NCI-H2029 (cell line): Measurements from ENCODE around the gene SH3RF1.
"Not testable (repeated sequence)": the region's sequence is repeated elsewhere in the genome, so short reads cannot be mapped to it uniquely, and the experiment has no call there.

Experiments used
- DNase-seq: peaks from one replicate; lab custom pipeline; 2025; lab: John Stamatoyannopoulos, UW

SH3RF1 gene

GRCh38 chr4:169225812-169226211 is 44.9 kb downstream of the SH3RF1 start:
- no peak for DNase-seq

GRCh38 chr4:169225058-169225751 is 45.6 kb downstream of the SH3RF1 start:
- no peak for DNase-seq

- DNase-seq = no peak
Measured at GRCh38 chr4:169222761-169223160, 48.0 kb downstream of the SH3RF1 start.

DNA sequence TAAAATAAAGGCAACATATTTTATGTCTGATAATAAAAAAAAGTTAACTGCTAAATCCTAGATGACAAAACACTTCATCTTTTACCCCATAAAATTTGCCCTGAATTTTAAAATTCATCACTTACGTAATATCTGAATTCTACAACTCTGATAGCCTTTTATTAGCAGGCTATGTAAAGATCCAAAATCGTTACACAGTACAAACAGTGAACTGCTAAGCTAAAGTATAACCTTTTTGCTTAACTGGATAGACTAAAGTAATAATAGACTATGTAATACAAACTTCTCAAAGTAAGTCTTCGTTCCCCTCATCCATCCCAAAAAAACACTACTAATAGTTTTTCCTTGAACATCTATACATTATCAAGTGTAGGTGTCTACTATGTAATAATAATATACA is 49.1 kb downstream of the SH3RF1 start:
- no peak for DNase-seq

DNA sequence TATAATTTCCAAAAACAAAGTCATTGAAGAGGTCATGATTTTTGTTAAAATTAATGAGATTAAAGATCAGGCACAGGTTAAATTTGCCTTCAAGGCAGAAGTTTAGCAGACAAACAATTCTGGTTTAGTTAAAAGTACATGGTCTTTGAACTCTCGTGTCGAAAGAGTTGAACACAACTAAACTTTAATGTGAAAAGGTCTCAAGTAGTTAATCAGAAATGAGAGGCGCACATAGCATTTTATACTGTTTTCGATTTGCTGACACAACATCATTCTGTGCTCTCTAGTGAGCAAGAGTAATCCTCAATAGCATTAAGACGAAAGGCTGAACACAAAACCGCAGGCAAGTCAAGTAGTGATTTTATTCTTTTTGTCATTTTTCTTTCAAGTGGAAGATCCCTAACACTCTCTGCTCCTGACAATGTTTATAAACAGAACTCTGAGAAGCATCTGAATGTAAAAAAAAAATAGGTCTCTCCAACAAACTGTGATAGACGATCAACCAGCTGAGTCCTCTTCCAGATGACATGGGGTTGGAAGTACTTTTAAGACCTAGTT is 49.8 kb downstream of the SH3RF1 start:
- DNase-seq = no peak

GRCh38 chr4:169220447-169220846 is 50.3 kb downstream of the SH3RF1 start:
- DNase-seq = no peak

- DNase-seq = no peak
Measured at GRCh38 chr4:169219440-169219839, 51.3 kb downstream of the SH3RF1 start.

GRCh38 chr4:169215656-169216055 is 55.1 kb downstream of the SH3RF1 start:
- no peak for DNase-seq

DNA sequence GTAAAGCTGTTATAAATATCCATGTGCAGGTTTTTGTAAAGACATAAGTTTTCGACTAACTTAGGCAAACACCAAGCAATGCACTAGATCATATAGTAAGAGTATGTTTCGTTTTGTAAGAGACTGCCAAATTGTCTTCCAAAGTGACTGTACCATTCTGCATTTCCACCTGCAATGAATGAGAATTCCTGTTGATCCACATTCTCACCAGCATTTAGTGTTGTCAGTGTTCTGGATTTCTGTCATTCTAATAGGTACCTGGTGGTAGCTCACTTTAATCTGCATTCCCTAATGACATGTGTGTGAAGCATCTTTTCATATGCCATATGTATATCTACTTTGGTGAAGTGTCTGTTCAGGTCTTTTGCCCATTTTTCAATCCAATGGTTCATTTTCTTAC is 57.8 kb downstream of the SH3RF1 start:
- DNase-seq = no peak

DNA sequence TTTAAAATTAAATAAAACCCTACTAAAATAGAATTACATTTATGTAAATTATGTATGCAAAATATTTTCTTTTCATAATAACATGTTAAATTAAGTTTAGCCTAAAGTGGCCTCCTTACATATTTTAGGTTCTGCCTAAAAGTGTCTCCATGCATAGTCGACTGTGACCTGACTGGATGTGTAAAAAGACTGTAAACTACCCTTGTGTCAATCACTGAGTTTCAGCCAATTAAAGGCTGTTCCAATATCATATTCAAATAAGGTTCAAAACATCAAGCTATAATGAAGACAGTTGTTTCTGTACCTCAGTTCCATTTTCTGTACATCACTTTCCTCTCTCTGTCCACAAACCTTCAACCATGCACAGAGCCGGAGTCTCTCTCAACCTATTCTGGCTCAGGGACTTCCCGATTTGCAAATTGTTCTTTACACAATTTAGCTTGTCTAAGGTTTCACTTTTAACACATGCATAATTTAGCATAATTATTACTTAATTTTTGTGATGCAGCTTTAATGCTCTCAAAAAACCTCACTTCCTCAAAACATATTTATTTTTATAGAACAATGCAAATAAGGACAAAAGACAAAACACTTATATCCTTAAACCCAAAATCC is 60.1 kb downstream of the SH3RF1 start:
- no peak for DNase-seq

- DNase-seq = no peak
Measured at GRCh38 chr4:169209388-169209883, 61.3 kb downstream of the SH3RF1 start.

DNA sequence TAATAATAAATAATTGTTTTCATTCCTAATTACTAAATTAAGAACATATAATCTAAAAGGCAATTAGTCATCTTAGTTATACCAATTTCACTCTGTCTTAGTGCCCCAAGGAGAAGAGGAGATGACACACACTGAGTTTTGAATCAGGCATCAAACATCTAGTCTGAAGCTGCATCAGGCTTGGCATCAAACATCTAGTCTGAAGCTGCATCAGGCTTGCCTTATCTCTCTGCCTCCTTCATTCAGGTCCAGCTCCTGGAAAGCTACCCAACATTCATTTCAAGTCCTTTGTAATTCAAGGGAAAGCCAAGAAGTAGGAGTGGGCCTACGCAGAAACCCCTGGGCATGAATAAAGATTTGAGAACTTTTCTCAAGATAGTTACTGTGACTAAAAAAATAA is 62.2 kb downstream of the SH3RF1 start:
- DNase-seq = no peak

DNA sequence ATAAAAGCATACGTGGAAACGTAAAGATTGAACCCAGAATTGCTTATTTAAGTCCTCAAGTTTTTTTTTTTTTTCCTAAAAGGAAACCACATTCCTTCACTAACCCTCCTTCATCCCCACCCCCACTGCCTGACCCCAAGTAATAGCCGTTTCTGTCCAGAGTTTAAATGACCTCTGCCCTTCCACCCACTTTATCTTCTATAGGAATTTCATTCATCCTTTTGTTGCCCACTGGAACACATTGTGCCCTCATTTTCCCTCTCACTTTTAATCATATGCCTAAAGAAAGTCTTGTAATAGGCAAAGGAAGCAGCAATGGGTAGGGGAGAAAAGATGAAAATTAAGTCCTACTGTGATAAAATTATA is 62.7 kb downstream of the SH3RF1 start:
- DNase-seq = no peak

GRCh38 chr4:169207436-169208089 is 63.2 kb downstream of the SH3RF1 start:
- DNase-seq = no peak

- no peak for DNase-seq
Measured at GRCh38 chr4:169205744-169206080, 65.0 kb downstream of the SH3RF1 start.

DNA sequence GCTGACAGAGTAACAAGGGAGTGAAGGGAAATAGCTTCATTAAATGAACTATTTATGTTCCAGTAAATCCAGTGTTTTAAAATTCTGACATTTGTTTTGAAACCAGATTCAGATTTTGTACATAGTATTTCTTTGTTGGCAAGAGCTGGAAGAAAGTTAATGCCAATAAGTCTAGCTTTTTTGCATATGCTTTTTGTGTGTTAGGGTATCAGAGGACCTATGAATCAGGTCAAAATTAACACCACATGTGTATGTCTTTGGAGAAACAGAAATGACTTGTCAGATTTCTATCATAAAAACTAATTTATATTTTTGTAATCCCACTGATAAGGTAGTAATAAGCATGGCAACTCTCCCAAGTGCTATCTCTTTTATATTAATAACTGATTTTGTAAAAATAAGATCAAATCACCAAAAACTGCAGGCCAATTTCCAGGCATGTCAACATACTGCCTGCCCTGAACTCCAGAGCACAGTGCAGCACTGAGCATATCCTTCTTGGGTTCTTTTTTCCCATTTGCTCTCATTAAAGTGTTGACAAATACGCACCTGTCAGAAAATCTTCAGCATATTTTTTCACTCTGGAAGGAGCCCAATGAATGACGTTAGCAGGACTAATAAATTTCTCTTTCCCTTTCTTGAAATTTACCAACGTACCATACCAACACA is 65.5 kb downstream of the SH3RF1 start:
- DNase-seq = no peak

DNA sequence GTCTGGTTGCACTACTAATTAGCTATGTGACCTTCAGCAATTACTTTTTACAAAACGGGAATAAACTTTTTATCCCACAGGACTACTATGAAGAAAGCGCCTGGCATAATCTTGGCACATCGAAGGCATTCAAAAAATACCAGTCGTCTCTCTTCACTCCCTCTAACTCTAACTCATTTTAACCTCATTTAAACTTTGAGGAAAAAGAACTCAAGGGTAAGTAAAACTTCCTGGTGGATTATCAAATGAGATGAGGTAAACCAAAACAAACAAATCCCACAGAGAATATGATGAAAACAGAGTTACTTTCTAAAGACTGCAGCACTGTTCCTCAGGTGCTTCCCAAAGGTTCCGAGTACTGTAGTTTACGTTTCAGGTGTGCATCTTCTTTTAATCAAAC is 66.9 kb downstream of the SH3RF1 start:
- DNase-seq = no peak

- DNase-seq = not testable (repeated sequence)
Measured at GRCh38 chr4:169203278-169203677, 67.5 kb downstream of the SH3RF1 start.

DNA sequence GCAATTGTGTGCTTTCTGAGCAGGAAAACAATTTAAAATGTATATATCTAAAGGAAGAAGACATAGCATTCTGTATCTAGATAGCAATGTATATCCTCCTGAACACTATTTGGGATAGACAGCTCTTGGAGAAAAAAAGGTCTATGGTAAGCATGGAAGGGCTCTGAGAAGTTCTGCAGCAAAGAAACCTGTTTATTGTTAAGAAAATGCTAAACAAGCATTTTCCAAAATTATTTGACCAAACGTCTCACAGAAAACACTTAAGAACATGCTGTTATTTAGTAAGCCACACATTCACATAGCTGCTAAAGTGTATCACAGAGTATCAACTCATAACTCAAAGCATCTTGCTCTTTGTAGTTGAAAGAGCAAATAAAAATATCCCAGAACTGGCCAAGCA is 67.9 kb downstream of the SH3RF1 start:
- DNase-seq = no peak

GRCh38 chr4:169202145-169202699 is 68.5 kb downstream of the SH3RF1 start:
- no peak for DNase-seq

GRCh38 chr4:169201222-169202144 is 69.3 kb downstream of the SH3RF1 start:
- DNase-seq = no peak
